ENCODE data around the gene CST11. TPM values are rescaled to one million over a fixed set of nuclear protein-coding genes. Genes with fewer than 3 reads are reported as not detected.

Gene CST11
- polyA plus RNA-seq, 2 of the 4 experiments (the other 2 are of a cell fraction): not detected

GRCh38 chr20:23479043-23479442 lies 26.4 kb upstream of the CST11 start:
- Histone ChIP-seq H3K27ac (no peak overlapping the region), H3K4me1 (no peaks in the 10 kb centered on the region), H3K9me3 (no peaks in the 10 kb centered on the region), H3K4me2 (no peak overlapping the region), H3K4me3 (no peak overlapping the region)
- ChIA-PET CTCF (no interaction called here), POLR2A (no interaction called here)
- TF ChIP-seq FOSL2 (IDR thresholded peaks at IDR 0.05): no peak
- TF ChIP-seq FOSL2 (CRISPR knock-in tag; IDR thresholded peaks at IDR 0.05): no peak
- TF ChIP-seq MAFK (IDR thresholded peaks at IDR 0.05; ENCODE audit: partially characterized antibody): no peak
- no peak for TF ChIP-seq FOSB (CRISPR knock-in tag; IDR thresholded peaks at IDR 0.05)
- TF ChIP-seq HOXA7 (CRISPR knock-in tag; IDR thresholded peaks at IDR 0.05): no peak
- no peak for TF ChIP-seq PBX3 (IDR thresholded peaks at IDR 0.05)
- TF ChIP-seq NFE2L2 (conservative IDR thresholded peaks at IDR 0.05; ENCODE audit: low read length): no peak
- no peak for TF ChIP-seq HMGXB4 (CRISPR knock-in tag; IDR thresholded peaks at IDR 0.05; ENCODE audit: borderline replicate concordance)
- no peak for TF ChIP-seq EP300 (IDR thresholded peaks at IDR 0.05)
- no peak for TF ChIP-seq MYC (IDR thresholded peaks at IDR 0.05; ENCODE audit: borderline replicate concordance, low read length)
- no peak for TF ChIP-seq ESRRA (IDR thresholded peaks at IDR 0.05; ENCODE audit: borderline replicate concordance, low read length)
- no peak for TF ChIP-seq ZC3H11A (IDR thresholded peaks at IDR 0.05)
- no peak for TF ChIP-seq JUN (IDR thresholded peaks at IDR 0.05)
- no peak for TF ChIP-seq POLR2AphosphoS2 (conservative IDR thresholded peaks at IDR 0.05; ENCODE audit: low read length)
- no peak for TF ChIP-seq BHLHE40 (IDR thresholded peaks at IDR 0.05; ENCODE audit: low read depth, low read length)
- no peak for TF ChIP-seq JUNB (IDR thresholded peaks at IDR 0.05)
- no peak for TF ChIP-seq ELK1 (IDR thresholded peaks at IDR 0.05; ENCODE audit: low read depth, low read length)
- no peak for TF ChIP-seq USF2 (IDR thresholded peaks at IDR 0.05)
- no peak for TF ChIP-seq ZNF302 (CRISPR knock-in tag; IDR thresholded peaks at IDR 0.05)
- TF ChIP-seq EHMT2 (IDR thresholded peaks at IDR 0.05; ENCODE audit: low read depth): no peak
- no peak for ATAC-seq
- DNase-seq (ENCODE audit: low read depth in 1 of 2, low spot score in 1 of 2): no peak
- 5% methylated on average over 4 of the region's 4 CpGs for WGBS (ENCODE audit: missing lambda C conversion rate)
- FAIRE-seq: no peak

GRCh38 chr20:23477223-23477622 lies 24.5 kb upstream of the CST11 start:
- FAIRE-seq (no peak), DNase-seq (ENCODE audit: low read depth in 1 of 2, low spot score in 1 of 2) (no peak), ATAC-seq (no peak)
- TF ChIP-seq KDM1A (IDR thresholded peaks at IDR 0.05; ENCODE audit: low read depth) (no peak), USF2 (IDR thresholded peaks at IDR 0.05) (no peak)
- no peak overlapping the region for H3K4me3 ChIP-seq
- ChIA-PET CTCF (no interaction called here), POLR2A (no interaction called here)
- H3K4me1 ChIP-seq: no peaks in the 10 kb centered on the region
- no peak overlapping the region for H3K27ac ChIP-seq
- no peak overlapping the region for H3K4me2 ChIP-seq
- H3K9me3 ChIP-seq: no peaks in the 10 kb centered on the region
- 41% methylated on average over 3 of the region's 3 CpGs for WGBS (ENCODE audit: missing lambda C conversion rate)

All from A549 (cell line).